ENCODE measurements around the gene RAB20. TPM values are rescaled to one million over a fixed set of nuclear protein-coding genes. Genes with fewer than 3 reads are reported as not detected.
"Not testable (repeated sequence)": the region's sequence is repeated elsewhere in the genome, so short reads cannot be mapped to it uniquely, and the experiment has no call there.

The RAB20 gene
- total RNA-seq, 2 donors from 2014 or later = 2.4 to 3.7 TPM

DNA sequence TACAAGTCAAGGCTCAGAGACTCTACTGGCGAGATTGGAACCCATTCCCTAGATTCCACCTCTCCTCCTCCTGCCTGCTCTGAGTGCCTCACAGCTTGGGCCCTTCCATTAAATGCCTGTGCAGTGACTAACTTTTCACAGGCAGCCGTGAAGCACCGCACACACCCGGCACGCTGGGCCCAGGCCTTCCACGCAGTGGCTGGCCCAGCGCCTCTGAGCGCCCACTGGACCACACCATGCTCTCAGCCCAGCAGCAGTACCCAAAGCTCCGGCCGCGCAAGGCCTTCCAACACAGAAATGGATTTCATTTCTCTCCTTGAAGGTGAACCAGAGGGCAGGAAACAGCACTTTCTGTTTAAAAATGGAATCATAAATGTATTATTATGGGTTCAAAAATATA is 26.0 kb downstream of the RAB20 start:
- Mint-ChIP-seq H3K4me3 (no peak overlapping the region), H3K36me3 (ENCODE audit: low read depth) (no peaks in the 10 kb centered on the region), H3K27ac (no peak overlapping the region), H3K4me1 (no peaks in the 10 kb centered on the region), H3K27me3 (no peaks in the 10 kb centered on the region), H3K9me3 (no peaks in the 10 kb centered on the region)
- ATAC-seq (replicated peaks) = no peak

- Mint-ChIP-seq H3K27me3 (no peaks in the 10 kb centered on the region), H3K4me1 (no peaks in the 10 kb centered on the region), H3K27ac (no peak overlapping the region), H3K9me3 (no peaks in the 10 kb centered on the region), H3K4me3 (no peak overlapping the region), H3K36me3 (ENCODE audit: low read depth) (no peaks in the 10 kb centered on the region)
- no peak for ATAC-seq (replicated peaks)
Measured at GRCh38 chr13:110533771-110534670, 27.5 kb downstream of the RAB20 start.

DNA sequence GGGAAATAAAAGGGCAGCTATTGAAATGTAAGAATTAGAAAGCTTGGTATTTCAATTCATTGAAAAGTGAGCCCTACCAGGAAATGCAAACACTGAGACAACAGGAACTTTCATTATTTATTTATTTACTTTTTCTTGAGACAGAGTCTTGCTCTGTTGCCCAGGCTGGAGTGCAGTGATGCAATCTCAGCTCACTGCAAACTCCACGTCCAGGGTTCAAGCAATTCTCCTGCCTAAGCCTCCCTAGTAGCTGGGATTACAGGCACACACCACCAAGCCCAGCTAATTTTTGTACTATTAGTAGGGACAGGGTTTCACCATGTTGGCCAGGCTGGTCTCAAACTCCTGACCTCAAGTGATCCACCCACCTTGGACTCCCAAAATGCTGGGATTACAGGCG is 29.3 kb downstream of the RAB20 start:
- H3K4me3 Mint-ChIP-seq; H3K27me3 Mint-ChIP-seq; ATAC-seq (replicated peaks); H3K4me1 Mint-ChIP-seq; H3K27ac Mint-ChIP-seq; H3K9me3 Mint-ChIP-seq; H3K36me3 Mint-ChIP-seq (ENCODE audit: low read depth): not testable (repeated sequence)

- no peaks in the 10 kb centered on the region for H3K9me3 Mint-ChIP-seq
- no peak overlapping the region for H3K27ac Mint-ChIP-seq
- H3K4me3 Mint-ChIP-seq = no peak overlapping the region
- H3K4me1 Mint-ChIP-seq = no peaks in the 10 kb centered on the region
- no peaks in the 10 kb centered on the region for H3K36me3 Mint-ChIP-seq (ENCODE audit: low read depth)
- no peaks in the 10 kb centered on the region for H3K27me3 Mint-ChIP-seq
- ATAC-seq (replicated peaks) = no peak
Measured at GRCh38 chr13:110531671-110532083, 29.8 kb downstream of the RAB20 start.

GRCh38 chr13:110531100-110531499 is 30.4 kb downstream of the RAB20 start:
- H3K4me3 Mint-ChIP-seq = no peak overlapping the region
- H3K9me3 Mint-ChIP-seq = no peaks in the 10 kb centered on the region
- H3K27ac Mint-ChIP-seq = no peak overlapping the region
- no peaks in the 10 kb centered on the region for H3K36me3 Mint-ChIP-seq (ENCODE audit: low read depth)
- no peaks in the 10 kb centered on the region for H3K27me3 Mint-ChIP-seq
- ATAC-seq (replicated peaks) = no peak
- H3K4me1 Mint-ChIP-seq = no peaks in the 10 kb centered on the region

DNA sequence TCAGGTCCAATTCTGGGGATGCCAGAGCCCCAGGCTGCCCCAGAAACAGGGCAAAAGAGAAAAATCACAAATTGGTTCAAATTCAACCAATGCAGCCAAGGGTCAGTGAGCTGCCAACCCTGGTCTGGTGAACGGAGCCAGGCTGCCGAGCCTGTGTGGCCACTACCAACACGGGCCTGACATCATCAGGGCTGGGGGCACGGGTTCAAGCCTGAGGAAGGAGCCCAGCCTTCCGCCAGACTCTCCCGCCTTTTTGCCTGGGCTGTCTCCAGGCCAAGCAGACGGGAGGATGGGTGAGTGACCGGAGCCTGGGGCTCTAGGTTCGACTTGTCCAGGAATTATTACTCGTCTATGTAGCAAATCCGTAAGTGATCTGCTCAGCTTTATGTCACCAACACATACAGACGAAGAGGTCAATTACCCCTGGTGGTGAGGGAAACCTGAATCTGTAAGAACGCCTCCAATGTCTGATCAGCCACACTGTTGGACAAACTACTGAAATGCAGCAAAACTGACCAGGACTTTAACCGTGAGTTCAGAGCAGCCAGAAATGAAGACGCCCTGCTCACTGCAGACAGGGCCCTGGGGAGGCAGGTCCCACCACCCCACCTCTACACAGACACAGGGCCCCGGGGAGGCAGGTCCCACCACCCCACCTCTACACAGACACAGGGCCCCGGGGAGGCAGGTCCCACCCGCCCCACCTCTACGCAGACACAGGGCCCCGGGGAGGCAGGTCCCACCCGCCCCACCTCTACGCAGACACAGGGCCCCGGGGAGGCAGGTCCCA is 31.8 kb downstream of the RAB20 start:
- ATAC-seq (replicated peaks) = no peak
- Mint-ChIP-seq H3K9me3 (no peaks in the 10 kb centered on the region), H3K27ac (no peak overlapping the region), H3K27me3 (no peaks in the 10 kb centered on the region), H3K4me1 (no peaks in the 10 kb centered on the region), H3K4me3 (no peak overlapping the region), H3K36me3 (ENCODE audit: low read depth) (no peaks in the 10 kb centered on the region)

GRCh38 chr13:110528911-110529310 is 32.6 kb downstream of the RAB20 start:
- H3K27ac Mint-ChIP-seq = no peak overlapping the region

GRCh38 chr13:110528371-110528770 is 33.2 kb downstream of the RAB20 start:
- no peak overlapping the region for H3K4me3 Mint-ChIP-seq
- ATAC-seq (replicated peaks) = no peak
- no peak overlapping the region for H3K27ac Mint-ChIP-seq
- H3K27me3 Mint-ChIP-seq = no peaks in the 10 kb centered on the region
- H3K36me3 Mint-ChIP-seq (ENCODE audit: low read depth) = no peaks in the 10 kb centered on the region
- H3K4me1 Mint-ChIP-seq = no peaks in the 10 kb centered on the region
- no peaks in the 10 kb centered on the region for H3K9me3 Mint-ChIP-seq

More at GRCh38 chr13:110528911-110529310, 32.6 kb downstream of the RAB20 start:
- H3K4me3 Mint-ChIP-seq = no peak overlapping the region
- H3K9me3 Mint-ChIP-seq = no peaks in the 10 kb centered on the region
- H3K27me3 Mint-ChIP-seq = no peaks in the 10 kb centered on the region
- H3K36me3 Mint-ChIP-seq (ENCODE audit: low read depth) = no peaks in the 10 kb centered on the region
- ATAC-seq (replicated peaks) = no peak
- no peaks in the 10 kb centered on the region for H3K4me1 Mint-ChIP-seq

- ATAC-seq (replicated peaks) = no peak
- Mint-ChIP-seq H3K27me3 (no peaks in the 10 kb centered on the region), H3K4me1 (no peaks in the 10 kb centered on the region)
Measured at GRCh38 chr13:110525328-110526319, 35.9 kb downstream of the RAB20 start.

GRCh38 chr13:110524541-110525257 is 36.8 kb downstream of the RAB20 start:
- Mint-ChIP-seq H3K4me1 (no peaks in the 10 kb centered on the region), H3K9me3 (no peaks in the 10 kb centered on the region), H3K4me3 (peak overlapping the region; percentile 39), H3K36me3 (ENCODE audit: low read depth) (no peaks in the 10 kb centered on the region), H3K27me3 (no peaks in the 10 kb centered on the region), H3K27ac (no peak overlapping the region)
- ATAC-seq (replicated peaks) = peak; percentile 52

More at GRCh38 chr13:110525328-110526319, 35.9 kb downstream of the RAB20 start:
- Mint-ChIP-seq H3K36me3 (ENCODE audit: low read depth) (no peaks in the 10 kb centered on the region), H3K9me3 (no peaks in the 10 kb centered on the region), H3K27ac (no peak overlapping the region), H3K4me3 (peak overlapping the region; percentile 39)

DNA sequence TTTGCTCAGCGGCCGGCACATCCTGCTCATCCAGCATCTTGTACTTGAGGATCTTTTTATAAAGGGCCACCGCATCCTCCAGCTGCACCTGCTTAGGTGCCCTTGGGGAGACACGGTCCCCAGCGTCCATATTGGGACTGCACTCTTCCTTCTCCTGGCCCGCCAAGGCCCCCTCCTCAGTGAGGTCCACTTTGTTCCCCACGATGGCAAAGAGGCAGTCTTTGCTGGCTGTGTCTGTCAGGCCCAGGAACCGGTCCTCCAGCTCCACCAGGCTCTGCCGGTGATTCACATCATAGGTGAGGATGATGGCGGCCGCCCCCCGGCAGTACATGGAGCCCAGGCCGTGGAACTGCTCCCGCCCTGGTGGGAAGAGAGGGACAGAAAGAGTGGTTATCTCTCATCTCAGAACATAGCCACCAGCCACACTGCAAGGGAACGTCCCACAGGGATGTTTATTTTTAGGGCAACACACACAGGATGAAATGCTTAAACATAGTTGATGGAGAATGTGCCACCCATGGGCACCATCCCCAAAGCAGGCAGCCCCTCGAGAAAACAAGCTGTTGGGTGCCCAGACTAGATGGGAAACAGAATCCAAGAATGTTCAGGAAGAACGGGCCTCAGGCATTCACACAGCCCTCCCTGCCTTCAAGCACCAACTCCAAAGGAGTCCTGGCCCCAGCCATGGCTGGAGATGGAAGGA is 37.5 kb downstream of the RAB20 start:
- Mint-ChIP-seq H3K4me3 (peak overlapping the region; percentile 39), H3K27me3 (no peaks in the 10 kb centered on the region), H3K9me3 (no peaks in the 10 kb centered on the region), H3K4me1 (no peaks in the 10 kb centered on the region), H3K27ac (no peak overlapping the region), H3K36me3 (ENCODE audit: low read depth) (no peaks in the 10 kb centered on the region)
- ATAC-seq (replicated peaks) = no peak

GRCh38 chr13:110523180-110523579 is 38.3 kb downstream of the RAB20 start:
- Mint-ChIP-seq H3K27me3 (no peaks in the 10 kb centered on the region), H3K27ac (no peak overlapping the region), H3K36me3 (ENCODE audit: low read depth) (no peaks in the 10 kb centered on the region), H3K4me1 (no peaks in the 10 kb centered on the region), H3K4me3 (no peak overlapping the region), H3K9me3 (no peaks in the 10 kb centered on the region)
- ATAC-seq (replicated peaks) = no peak

- H3K4me3 Mint-ChIP-seq = no peak overlapping the region
- no peak overlapping the region for H3K27ac Mint-ChIP-seq
- no peaks in the 10 kb centered on the region for H3K9me3 Mint-ChIP-seq
- no peaks in the 10 kb centered on the region for H3K4me1 Mint-ChIP-seq
- no peaks in the 10 kb centered on the region for H3K27me3 Mint-ChIP-seq
- H3K36me3 Mint-ChIP-seq (ENCODE audit: low read depth) = no peaks in the 10 kb centered on the region
- ATAC-seq (replicated peaks) = no peak
Measured at GRCh38 chr13:110522721-110523120, 38.8 kb downstream of the RAB20 start.

Measured in activated T-helper 17 cell treated with anti-CD3 and anti-CD28 coated beads, Interleukin-2, amount 50 U/mL, for 72 hours (primary cell).